Midbrain (tissue), 1 donor: ENCODE measurements around the gene ZBTB49.

Source experiments
- DNase-seq: peaks from one replicate; lab custom pipeline; 2025; lab: John Stamatoyannopoulos, UW

Gene ZBTB49

DNA sequence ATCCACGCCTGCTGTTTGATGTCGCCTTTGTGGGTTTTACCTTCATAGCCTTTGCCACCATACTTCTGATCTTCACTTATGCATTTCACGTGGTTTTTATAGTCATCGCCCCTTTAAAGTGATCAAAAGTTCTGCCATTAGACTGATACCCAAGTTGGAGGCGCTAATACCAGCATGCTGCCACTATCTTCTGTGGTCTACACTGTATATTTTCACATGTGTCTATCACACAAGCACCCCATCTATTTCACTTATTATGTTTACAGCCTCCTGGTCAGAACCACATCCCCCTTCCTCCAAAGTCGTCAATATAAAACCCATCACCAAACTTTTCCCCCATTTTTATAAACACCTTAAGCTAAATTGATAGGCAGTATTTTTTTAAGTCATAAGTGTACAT, 8.3 kb upstream of the ZBTB49 start:
- no peak for DNase-seq

DNA sequence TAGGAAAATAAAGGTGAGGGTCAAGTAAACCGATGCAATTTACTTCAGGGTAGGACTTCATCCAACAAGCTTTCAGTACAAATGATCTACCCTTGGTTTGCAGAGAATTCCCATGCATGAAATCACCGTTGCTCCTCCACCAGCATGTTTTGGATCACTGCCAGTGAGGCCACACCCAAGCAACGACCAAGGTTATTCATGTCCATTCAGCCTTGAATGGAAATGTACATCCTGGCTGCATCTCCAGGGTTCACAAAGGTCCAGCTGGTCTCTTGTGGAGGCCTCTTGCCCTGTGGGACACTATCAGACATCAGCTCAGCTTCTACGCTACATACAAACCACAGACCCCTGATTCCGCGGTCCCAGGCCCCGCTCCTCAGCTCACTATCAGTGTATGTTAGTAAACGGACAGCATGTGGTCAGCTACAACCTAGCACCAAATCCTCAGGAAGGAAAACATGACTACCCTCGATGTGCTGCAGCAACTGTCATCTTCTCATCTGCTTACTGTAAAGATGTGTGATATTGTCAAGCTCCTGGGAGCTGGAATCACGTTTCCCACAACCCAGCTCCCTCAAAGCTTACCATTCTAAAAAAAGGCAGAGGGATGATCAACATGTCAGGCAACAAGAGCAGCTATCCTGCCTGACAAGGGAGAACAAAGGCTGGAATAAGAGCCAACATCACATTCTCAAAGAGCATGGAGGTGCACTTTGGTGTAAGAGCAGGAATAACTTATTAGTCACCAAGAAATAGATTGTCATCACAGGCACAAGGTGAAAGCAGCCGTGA, 5.0 kb upstream of the ZBTB49 start:
- DNase-seq: no peak

DNA sequence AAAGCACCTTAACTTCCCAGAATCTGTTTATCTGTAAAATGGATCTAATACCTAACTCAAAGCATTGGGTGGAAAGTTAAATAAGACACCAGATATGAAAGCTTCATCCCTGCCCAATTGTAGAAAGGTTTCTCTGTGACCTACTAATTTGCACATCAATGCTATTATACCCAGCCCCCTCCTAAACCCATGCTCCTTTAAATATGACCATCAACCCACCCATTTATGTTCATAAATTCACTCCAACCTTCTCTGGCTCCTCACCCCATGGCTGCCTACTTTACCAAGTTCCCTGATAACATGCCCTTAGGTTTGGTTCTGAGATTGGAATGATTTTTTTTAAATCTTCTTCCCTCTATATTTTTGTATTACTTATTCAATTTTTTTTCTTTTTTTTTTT, 2.0 kb upstream of the ZBTB49 start:
- no peak for DNase-seq

DNA sequence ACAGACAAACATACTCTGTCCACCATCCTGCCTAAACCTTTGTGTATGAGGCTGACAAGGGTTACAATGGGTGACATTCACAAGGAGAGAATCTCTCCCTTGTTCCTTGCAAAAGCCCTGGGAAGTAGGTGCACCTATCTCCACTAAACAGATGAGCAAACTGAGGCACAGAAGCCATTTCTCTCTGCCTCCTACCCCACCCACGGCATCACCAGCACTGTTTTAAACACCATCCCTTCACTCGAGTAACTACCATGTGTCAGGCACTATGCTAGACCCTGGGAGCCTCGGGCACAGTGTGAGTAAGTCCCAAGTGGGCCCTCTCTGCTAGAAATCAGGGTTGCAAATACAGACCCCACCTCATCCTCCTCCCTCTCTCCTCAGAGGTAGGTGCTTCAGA, 996 bp upstream of the ZBTB49 start:
- no peak for DNase-seq

DNA sequence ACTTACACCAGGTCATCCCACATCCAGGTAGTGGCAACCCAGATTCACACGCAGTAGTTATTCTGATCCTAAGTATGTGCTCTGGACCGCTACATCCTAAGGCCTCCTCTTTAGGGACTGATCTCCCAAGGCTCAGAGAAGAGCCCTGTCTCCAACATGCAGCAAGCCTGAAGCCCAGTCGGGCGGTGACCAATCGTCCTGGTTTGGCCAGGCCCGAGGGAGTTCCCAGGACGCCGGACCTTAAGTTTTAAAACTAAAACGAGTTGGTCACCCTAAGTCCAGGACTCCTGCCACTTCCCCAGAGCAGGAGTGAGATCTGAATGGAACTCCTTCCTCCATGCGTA, 482 bp upstream of the ZBTB49 start:
- DNase-seq: no peak

DNA sequence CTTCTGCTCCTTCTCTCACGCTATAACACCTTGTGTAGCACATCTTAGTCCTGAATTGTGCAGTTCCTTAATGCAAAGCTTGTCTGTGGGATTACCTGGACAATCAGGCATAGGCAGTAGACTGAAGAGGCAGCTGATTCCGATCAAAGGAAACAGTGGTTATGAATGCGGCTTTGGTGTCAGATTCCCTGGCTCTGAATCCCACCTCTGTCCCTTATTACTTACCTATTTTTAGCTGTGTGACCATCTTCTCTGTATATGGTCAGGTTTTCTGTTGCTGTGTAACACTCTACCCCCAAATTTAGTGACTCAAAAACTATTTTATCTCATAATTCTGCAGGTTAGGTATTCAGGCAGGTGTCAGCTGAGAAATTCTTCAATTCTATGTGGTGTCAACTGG, 3.2 kb downstream of the ZBTB49 start:
- DNase-seq: no peak

DNA sequence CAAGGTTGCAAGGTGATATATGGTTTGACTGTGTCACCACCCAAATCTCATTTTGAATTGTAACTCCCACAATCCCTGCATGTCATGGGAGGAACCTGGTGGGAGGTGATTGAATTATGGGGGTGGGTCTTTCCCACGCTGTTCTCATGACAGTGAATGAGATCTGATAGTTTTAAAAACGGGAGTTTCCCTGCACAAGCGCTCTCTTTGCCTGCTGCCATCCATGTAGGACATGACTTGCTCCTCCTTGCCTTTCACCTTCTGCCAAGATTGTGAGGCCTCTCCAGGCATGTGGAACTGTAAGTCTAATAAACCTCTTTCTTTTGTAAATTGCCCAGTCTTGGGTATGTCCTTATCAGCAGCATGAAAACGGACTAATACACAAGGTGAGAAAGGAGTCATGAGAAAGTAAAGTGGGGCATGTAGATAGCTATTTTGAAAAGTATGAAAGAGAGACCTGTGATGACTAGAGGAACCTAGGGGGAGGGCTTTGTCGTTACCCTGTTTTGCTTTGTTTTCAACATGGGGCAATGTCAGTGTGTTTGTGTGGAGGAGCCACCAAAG, 6.3 kb downstream of the ZBTB49 start:
- no peak for DNase-seq

DNA sequence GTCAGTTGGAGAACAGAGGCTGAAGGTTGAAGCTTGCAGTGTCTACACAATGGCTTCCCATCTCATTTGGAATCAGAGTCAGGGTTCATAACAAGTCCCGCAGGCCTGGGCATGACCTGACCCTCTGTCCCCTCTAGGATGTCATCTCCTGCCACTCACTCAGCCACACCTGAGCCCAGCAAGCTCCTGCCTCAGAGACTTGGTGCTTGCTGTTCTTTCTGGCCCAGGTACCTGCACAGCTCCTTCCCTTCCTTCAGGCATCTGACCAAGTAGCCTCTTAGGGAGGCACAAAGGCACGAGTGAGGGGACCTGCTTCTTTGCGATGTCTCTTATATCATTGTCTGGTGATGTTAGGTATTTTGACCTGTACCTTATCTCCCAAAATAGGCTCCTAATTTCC, 9.0 kb downstream of the ZBTB49 start:
- no peak for DNase-seq

DNA sequence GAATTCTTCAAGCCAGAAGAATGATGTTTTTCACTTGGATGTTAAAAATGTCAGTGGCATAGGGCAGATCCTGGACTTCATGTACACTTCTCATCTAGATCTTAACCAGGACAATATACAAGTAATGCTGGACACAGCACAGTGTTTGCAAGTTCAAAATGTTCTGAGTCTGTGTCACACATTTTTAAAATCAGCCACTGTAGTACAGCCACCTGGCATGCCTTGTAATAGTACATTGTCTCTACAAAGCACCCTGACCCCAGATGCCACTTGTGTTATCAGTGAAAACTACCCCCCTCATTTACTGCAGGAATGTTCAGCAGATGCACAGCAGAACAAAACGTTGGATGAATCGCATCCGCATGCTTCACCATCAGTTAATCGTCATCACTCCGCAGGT, 11.9 kb downstream of the ZBTB49 start:
- no peak for DNase-seq

DNA sequence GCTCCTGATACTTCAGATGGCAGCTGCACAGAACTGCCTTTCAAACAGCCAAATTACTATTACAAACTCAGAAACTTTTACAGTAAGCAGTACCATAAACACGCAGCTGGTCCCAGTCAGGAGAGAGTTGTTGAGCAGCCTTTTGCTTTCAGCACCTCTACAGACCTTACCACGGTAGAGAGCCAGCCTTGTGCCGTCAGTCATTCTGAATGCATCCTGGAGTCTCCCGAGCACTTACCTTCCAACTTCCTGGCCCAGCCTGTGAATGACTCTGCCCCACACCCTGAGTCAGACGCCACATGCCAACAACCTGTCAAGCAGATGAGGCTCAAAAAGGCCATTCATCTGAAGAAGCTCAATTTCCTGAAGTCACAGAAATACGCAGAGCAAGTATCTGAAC, 12.4 kb downstream of the ZBTB49 start:
- no peak for DNase-seq

DNA sequence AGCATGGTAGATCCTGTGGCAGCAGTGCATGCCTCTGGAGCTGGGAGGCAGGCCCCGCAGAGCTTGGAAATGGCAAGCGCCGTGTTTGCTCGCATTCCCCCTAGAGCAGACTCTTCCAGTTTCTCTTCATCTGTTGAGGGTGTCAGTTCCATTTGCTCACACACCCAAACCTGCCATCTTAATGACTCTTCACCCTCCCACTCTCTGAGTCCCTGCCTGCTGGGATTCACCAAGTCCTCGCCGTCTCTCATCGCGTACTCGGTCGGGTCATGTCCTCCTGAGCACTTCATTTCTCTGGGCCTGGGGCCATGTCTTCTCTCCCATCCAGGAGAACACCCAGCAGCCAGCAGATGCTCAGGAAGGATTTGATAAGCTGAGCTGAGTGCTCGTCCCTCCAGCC, 16.9 kb downstream of the ZBTB49 start:
- no peak for DNase-seq

DNA sequence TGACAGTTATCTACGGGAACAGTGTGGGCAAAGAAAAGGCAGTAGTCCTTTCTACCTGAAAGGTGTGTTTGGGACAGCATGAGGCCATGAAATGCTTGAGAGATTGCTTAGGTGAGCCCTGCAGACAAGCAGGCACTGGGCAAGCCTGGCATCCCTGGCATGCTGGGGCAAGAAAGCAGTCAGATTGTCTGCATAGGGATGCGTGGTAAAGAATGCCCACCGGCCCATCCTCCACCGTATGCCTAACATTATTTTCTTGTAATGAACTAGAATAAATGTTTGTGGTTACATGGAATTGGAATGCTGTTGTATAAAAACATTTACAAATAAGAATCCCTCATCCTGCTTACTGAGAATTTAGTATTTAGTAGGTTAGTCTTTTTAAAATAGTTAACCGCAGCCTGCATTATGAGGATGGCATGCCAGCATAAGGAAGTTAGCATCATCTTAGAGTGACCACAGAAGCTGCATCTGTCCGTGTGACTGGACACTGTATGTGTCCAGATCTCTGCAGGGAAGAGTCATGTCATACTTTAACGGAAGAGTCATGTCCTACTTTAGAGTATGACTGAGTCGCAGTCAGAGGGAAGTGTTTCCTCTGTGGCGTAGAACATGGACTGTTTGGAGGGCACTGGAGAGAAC, 18.9 kb downstream of the ZBTB49 start:
- DNase-seq: no peak

DNA sequence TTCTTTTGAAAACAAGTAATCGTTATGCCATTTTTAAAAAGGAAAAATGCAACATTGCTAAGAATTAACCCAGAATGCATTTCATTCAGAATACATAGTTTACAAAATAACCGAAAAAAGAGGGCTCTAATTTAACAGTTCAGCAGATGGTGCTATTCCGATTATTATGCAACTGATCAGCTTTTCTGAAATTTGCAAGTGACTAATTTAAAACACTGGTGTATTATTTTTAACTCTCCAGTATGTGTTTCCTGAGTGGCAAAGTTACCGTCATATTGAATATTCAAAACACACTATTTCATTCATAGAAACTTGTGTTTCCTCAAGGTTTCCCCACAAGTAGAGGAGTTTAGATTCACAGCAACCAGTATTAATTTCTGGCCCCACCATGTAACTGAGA, 21.1 kb downstream of the ZBTB49 start:
- DNase-seq: no peak

DNA sequence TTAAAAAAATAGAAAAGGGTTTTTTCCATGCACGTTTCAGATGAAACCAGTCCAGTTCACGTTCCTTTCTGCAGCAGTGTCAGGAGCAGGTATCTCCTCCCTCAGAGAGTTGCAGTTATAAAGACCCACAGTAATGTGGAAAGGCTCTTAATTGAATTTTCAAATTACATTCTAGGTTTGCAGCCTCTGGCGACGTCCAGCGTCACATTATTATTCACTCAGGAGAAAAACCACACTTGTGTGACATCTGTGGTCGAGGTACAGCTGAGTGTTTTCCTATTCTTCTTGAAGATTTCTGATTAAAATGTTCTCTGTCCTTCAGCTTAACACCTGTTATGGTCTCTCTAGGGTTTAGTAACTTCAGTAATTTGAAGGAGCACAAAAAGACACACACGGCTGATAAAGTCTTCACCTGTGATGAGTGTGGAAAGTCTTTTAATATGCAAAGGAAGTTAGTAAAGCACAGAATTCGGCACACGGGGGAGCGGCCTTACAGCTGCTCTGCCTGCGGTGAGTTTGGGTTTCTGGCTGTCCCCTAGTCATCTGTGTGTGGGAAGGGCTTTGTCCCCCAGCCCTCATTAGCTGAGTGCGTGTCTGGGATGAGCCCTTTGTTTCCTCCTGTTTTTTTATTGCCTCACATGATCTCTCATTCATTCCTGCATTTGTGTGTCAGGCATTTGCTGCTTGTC, 25.6 kb downstream of the ZBTB49 start:
- DNase-seq: no peak

DNA sequence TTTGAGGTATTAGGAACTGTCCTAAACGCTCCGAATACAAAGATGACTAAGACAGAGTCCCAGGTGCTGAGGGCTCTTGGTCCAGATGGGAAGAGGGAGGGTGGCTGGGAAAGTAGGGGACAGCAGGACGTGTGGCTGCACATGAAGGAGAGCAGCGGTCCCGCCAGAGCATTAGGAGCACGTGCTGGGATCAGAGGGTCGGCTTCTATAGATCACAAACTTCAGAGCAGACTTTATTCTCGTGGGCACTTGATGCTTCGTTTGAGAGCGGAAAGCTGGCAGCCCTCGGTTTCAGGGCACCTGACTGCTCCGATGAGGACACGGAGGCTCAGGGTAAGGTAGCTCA, 26.1 kb downstream of the ZBTB49 start:
- no peak for DNase-seq

DNA sequence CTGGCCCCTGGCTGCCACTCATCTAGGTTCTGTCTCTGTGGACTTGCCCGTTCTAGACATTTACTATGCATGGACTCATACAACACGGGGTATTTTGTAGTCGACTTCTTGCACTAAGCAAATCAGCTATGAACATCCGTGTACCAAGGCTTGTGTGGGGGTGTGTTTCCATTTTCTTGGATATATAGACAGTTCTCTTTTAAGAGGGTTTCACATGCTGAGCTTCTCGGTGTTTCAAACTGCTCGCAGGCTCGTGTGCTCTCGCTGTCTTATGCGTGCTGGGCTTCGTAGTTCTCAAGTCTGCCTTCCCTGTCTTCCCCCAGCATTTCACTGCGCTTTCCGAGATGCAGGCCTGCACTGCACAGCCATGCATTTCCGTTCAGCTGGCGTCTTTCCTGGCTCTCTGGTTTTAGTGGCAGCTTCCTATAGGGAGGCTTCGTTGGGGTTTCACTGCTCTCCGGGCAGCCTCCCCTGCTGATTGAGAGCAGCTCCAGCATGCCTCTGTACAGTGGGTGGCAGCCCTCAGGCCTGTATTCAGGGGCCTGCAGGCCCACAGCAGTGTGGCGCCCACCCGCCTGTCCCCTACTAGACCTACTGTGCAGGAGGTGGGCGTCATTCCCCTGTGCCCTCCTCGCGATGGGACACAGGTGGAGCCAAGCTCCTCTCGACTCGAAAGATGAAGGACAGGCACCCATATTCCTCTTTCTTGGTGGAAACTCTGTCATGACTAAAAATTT, 27.6 kb downstream of the ZBTB49 start:
- DNase-seq: no peak

DNA sequence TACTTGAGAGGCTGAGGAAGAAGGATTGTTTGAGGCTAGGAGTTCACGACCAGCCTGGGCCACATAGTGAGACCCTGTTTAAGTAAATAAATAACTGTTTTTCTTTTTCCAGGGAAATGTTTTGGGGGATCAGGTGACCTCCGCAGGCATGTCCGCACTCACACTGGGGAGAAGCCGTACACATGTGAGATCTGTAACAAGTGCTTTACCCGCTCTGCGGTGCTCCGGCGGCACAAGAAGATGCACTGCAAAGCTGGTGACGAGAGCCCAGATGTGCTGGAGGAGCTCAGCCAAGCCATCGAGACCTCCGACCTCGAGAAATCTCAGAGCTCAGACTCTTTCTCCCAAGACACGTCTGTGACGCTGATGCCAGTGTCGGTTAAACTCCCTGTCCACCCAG, 30.5 kb downstream of the ZBTB49 start:
- DNase-seq: no peak

DNA sequence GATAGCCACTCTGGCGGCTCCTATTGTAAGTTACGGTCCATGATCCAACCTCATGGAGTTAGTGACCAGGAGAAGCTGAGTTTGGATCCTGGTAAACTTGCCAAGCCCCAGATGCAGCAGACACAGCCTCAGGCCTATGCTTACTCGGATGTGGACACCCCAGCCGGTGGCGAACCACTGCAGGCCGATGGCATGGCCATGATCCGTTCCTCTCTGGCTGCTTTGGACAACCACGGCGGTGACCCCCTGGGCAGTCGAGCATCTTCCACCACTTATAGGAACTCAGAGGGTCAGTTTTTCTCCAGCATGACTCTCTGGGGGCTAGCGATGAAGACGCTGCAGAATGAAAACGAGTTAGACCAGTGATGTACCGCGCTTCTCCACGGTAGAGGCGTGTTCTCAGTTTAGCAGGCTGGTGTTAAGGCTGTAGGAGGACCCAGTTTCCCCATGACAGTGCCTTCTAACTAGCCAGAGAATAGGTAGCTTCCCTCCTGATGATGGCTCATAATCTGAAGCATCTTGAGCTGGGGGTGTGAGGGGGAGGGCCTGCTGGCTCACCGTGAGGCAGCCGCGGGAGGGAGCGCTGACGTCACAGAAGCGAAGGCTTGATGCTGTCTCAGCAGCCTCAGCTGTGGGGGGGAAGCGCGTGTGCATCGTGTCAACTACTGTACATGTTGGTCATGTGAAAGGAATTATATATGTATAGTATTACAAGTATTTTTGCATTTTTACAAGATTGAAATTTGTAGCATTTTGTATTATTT, 31.1 kb downstream of the ZBTB49 start:
- no peak for DNase-seq

DNA sequence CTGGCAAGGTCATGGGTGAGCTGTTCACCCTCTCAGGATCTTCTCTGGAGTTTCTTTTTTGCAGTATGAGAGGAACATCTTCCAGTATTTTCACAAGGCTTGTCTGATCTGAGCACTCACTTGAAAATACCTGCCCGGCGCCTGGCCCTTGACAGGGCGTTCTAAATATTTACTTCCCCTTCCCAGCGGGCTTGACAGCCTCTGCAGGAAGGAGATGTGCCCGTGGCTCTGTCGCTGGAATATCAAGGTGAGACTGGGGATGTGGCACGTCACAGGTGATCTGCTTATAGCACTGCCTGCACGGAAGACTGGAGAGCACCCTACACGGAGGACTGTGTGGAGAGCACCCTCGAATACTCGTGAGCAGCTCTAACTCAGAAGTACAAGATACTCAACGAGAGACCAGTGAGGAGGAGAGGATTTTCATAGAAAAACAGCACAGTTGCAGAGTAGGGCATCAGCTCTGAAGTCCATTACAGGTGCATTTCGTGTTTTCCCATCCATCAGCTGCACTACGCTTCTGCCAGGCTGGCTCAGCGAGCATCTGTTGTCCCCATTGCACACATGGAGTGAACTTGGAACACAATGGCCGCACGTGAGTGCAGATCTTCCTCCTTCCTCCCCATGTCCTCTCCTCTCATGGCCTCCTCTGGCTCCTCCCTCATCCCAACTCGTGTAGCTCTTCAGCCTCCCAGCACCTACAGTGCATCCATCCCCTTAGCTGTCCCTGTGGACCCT, 32.1 kb downstream of the ZBTB49 start:
- DNase-seq: no peak

DNA sequence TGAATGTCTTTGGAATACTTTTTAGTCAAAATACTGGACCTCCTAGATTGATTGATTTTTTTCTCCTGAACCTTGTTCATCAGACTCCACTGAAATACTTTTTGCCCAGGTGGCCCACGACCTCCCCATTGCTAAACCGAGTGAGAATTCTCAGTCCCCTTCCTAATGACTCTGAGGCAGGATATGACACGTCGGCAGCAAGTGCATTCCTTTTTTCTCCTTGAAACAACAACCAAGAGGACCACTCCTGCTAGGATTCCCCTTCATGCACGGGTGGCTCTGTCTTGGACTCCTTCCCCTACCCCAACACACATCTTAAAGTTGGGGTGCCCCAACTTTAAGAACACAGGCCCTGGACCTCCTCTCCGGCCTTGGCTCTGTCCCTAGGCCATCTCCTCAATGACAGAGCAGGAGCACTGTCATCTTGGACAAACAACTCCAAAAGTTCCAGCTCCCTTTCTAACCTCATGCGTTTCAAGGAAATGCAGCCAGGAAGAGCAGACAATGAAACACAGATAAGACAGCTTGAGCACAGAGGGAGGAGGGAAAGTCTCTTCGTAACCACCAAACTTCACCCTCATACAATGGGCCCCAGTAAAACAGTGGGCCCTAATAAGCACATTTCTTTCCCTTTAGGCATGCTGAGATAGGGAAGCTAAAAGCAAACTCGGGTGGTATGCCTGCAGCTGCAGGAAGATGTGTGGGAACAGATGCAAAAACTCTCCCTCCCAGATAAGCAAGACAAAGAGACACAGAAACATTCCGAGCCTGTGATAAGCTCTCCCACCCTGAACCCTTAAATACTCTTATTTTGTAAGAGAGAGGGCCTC, 33.9 kb downstream of the ZBTB49 start:
- DNase-seq: no peak
